HepG2 (cell line): Measurements from ENCODE around the gene PLEKHN1. TPM values are rescaled to one million over a fixed set of nuclear protein-coding genes. Genes with fewer than 3 reads are reported as not detected.

Experiments used
- ATF7 ChIP-seq, 2 experiments: fragments of 450-650 bp in 1 of 2; sonication (generic) in 1 of 2; formaldehyde crosslinking in 1 of 2; IDR thresholded peaks; 2 replicates each; pipeline versions ENCODE4 v1.4.0 to v1.6.1; 2016 to 2020; ENCODE audit warnings: antibody characterized with exemption in 1 of 2, mild to moderate bottlenecking in 1 of 2, missing genetic modification reagents in 1 of 2
- HNF4G ChIP-seq, 2 experiments: sonication (generic) in 1 of 2; formaldehyde crosslinking in 1 of 2; IDR thresholded peaks; 2 replicates each; pipeline versions ENCODE4 v1.4.0 to v1.6.1; 2011 to 2020; ENCODE audit warnings: borderline replicate concordance in 2 of 2, low read depth in 2 of 2, mild to moderate bottlenecking in 2 of 2, low read length in 1 of 2, missing genetic modification reagents in 1 of 2, moderate library complexity in 1 of 2
- MXI1 ChIP-seq: IDR thresholded peaks from 3 replicates; pipeline ENCODE4 v1.6.1; 2012; ENCODE audit warnings: low read depth, low read length, inconsistent platforms, borderline replicate concordance
- POLR2G ChIP-seq: fragments of 200-400 bp; formaldehyde crosslinking; IDR thresholded peaks from 2 replicates; pipeline ENCODE4 v1.6.1; 2018; ENCODE audit warnings: mild to moderate bottlenecking, low read depth, low read length, moderate library complexity
- RARG ChIP-seq: sonication (generic); formaldehyde crosslinking; IDR thresholded peaks from 2 replicates; pipeline ENCODE4 v1.4.0; 2020; ENCODE audit warnings: low read depth, mild to moderate bottlenecking, missing genetic modification reagents
- TBL1XR1 ChIP-seq: fragments of 150-350 bp; IDR thresholded peaks from 2 replicates; pipeline ENCODE4 v1.6.1; 2014; ENCODE audit warnings: borderline replicate concordance, low read length; ENCODE audit not compliant: partially characterized antibody
- ZC3H13 ChIP-seq: sonication (generic); formaldehyde crosslinking; IDR thresholded peaks from 2 replicates; pipeline ENCODE4 v1.8.1; 2023; ENCODE audit warnings: mild to moderate bottlenecking, missing genetic modification reagents, moderate library complexity
- ZNF263 ChIP-seq: sonication (generic); formaldehyde crosslinking; IDR thresholded peaks from 2 replicates; pipeline ENCODE4 v1.4.0; 2020; ENCODE audit warnings: missing genetic modification reagents
- ZNF546 ChIP-seq: sonication (generic); formaldehyde crosslinking; conservative IDR thresholded peaks from 2 replicates; pipeline ENCODE4 v1.8.1; 2023; ENCODE audit warnings: mild to moderate bottlenecking, missing genetic modification reagents
- ZNF781 ChIP-seq: sonication (generic); formaldehyde crosslinking; IDR thresholded peaks from 2 replicates; pipeline ENCODE4 v1.5.1; 2020; ENCODE audit warnings: borderline replicate concordance, mild to moderate bottlenecking, missing genetic modification reagents; ENCODE audit errors: not compliant biosample characterization
- polyA plus RNA-seq, 8 experiments: library from polyadenylated mRNA; depleted of rRNA in 3 of 8; stranded (reverse) in 7 of 8; unstranded in 1 of 8; fragments of >200 nt; fragmentation: Illumina TruSeq in 4 of 8; extraction: Trizol in 4 of 8; gene quantifications; 2 replicates each; pipeline versions ENCODE4 v1.2.1 to v1.2.3, GENCODE V29; 2011 to 2016; ENCODE audit warnings: low read depth in 4 of 8, missing spikeins in 1 of 8, mixed read lengths in 1 of 8; ENCODE audit not compliant: insufficient read depth in 1 of 8
- total RNA-seq, 5 experiments: library from RNA; depleted of rRNA; stranded (reverse); fragments of >200 nt; fragmentation: Illumina TruSeq; extraction: Trizol; gene quantifications; 2 replicates each; pipeline ENCODE4 v1.2.3, GENCODE V29; 2016; ENCODE audit warnings: low read depth in 1 of 5
- TF ChIP-seq, protein P1 (sequence below): IDR thresholded peaks from 2 replicates; pipeline ENCODE4 v1.6.1; 2018; ENCODE audit warnings: missing genetic modification reagents
- TF ChIP-seq, protein P2 (sequence below): sonication (generic); formaldehyde crosslinking; IDR thresholded peaks from 2 replicates; pipeline ENCODE4 v1.5.0; 2020; ENCODE audit warnings: mild to moderate bottlenecking, missing genetic modification reagents, moderate library complexity
- TF ChIP-seq, protein P3 (sequence below): sonication (generic); formaldehyde crosslinking; IDR thresholded peaks from 2 replicates; pipeline ENCODE4 v1.4.0; 2020; ENCODE audit warnings: missing genetic modification reagents, borderline replicate concordance
- TF ChIP-seq, protein P4 (sequence below): IDR thresholded peaks from 2 replicates; pipeline ENCODE4 v1.6.1; 2016; ENCODE audit warnings: control low read depth
- TF ChIP-seq, protein P5 (sequence below): IDR thresholded peaks from 2 replicates; pipeline ENCODE4 v1.6.1; 2012; ENCODE audit warnings: low read depth, low read length, improper control_type of control experiment
- TF ChIP-seq, protein P6 (sequence below): sonication (generic); formaldehyde crosslinking; IDR thresholded peaks from 2 replicates; pipeline ENCODE4 v1.4.0; 2020; ENCODE audit warnings: missing genetic modification reagents, mild to moderate bottlenecking, borderline replicate concordance

PLEKHN1 gene
- total and polyA plus RNA-seq, 2 of the 13 experiments (the other 11 are each of a cell fraction or from before 2014, with no cell fraction given), result 0.42 to 0.58 TPM

DNA sequence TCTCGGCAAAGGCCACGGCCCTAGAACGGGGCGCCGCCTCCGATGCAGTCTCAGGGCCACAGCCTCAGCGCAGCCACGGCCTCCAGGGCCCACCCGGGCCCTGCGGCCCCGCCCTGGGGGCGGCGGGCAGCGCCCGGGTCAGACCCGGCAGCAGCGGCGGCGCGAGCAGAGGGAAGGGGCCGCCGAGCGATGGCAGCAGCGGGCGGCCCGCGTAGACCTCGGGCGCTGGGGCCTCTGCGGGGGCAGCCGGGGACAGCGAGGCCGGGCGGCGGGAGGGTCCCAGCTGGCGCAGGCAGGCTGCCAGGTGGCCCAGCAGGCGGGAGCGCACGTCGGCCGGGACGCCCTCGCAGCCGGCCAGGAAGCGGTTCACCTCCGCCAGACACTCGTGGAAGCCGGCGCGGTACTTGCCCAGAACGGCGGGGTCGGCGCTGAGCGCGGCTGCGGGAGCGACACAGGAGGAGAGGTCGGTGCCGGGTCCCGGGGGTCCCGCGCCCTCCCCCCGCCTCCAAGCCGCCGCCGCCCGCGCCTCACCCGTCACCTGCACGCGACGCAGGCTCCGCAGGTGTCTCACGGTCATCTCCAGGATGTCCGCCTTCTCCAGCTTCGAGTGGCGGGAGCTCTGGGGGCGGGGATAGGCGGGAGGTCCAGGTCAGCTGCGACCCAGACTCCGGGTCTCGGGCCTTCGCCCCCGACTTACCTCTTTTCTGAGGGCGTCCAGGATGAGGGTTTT is 32.9 kb downstream of the PLEKHN1 start (continued):
- TF ChIP-seq, protein P1, sequence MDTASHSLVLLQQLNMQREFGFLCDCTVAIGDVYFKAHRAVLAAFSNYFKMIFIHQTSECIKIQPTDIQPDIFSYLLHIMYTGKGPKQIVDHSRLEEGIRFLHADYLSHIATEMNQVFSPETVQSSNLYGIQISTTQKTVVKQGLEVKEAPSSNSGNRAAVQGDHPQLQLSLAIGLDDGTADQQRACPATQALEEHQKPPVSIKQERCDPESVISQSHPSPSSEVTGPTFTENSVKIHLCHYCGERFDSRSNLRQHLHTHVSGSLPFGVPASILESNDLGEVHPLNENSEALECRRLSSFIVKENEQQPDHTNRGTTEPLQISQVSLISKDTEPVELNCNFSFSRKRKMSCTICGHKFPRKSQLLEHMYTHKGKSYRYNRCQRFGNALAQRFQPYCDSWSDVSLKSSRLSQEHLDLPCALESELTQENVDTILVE (CRISPR knock-in tag), result no peak
- TF ChIP-seq ATF7 (IDR thresholded peaks at IDR 0.05) (no peak), ATF7 (CRISPR knock-in tag; IDR thresholded peaks at IDR 0.05) (no peak), POLR2G (no peak), HNF4G (IDR thresholded peaks at IDR 0.05; ENCODE audit: borderline replicate concordance, low read depth, low read length) (no peak), HNF4G (CRISPR knock-in tag; IDR thresholded peaks at IDR 0.05; ENCODE audit: borderline replicate concordance, low read depth) (no peak), ZNF263 (CRISPR knock-in tag) (no peak), RARG (CRISPR knock-in tag) (no peak), MXI1 (no peak), ZNF546 (CRISPR knock-in tag) (no peak), TBL1XR1 (no peak), ZC3H13 (CRISPR knock-in tag) (no peak), ZNF781 (no peak)
- TF ChIP-seq, protein P2, sequence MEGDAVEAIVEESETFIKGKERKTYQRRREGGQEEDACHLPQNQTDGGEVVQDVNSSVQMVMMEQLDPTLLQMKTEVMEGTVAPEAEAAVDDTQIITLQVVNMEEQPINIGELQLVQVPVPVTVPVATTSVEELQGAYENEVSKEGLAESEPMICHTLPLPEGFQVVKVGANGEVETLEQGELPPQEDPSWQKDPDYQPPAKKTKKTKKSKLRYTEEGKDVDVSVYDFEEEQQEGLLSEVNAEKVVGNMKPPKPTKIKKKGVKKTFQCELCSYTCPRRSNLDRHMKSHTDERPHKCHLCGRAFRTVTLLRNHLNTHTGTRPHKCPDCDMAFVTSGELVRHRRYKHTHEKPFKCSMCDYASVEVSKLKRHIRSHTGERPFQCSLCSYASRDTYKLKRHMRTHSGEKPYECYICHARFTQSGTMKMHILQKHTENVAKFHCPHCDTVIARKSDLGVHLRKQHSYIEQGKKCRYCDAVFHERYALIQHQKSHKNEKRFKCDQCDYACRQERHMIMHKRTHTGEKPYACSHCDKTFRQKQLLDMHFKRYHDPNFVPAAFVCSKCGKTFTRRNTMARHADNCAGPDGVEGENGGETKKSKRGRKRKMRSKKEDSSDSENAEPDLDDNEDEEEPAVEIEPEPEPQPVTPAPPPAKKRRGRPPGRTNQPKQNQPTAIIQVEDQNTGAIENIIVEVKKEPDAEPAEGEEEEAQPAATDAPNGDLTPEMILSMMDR (CRISPR knock-in tag), result no peak; the same call in 1 of the 2 replicates
- TF ChIP-seq, protein P3, sequence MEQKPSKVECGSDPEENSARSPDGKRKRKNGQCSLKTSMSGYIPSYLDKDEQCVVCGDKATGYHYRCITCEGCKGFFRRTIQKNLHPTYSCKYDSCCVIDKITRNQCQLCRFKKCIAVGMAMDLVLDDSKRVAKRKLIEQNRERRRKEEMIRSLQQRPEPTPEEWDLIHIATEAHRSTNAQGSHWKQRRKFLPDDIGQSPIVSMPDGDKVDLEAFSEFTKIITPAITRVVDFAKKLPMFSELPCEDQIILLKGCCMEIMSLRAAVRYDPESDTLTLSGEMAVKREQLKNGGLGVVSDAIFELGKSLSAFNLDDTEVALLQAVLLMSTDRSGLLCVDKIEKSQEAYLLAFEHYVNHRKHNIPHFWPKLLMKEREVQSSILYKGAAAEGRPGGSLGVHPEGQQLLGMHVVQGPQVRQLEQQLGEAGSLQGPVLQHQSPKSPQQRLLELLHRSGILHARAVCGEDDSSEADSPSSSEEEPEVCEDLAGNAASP (CRISPR knock-in tag), result peak; percentile 39; the same call in 1 of the 2 replicates
- TF ChIP-seq, protein P4, sequence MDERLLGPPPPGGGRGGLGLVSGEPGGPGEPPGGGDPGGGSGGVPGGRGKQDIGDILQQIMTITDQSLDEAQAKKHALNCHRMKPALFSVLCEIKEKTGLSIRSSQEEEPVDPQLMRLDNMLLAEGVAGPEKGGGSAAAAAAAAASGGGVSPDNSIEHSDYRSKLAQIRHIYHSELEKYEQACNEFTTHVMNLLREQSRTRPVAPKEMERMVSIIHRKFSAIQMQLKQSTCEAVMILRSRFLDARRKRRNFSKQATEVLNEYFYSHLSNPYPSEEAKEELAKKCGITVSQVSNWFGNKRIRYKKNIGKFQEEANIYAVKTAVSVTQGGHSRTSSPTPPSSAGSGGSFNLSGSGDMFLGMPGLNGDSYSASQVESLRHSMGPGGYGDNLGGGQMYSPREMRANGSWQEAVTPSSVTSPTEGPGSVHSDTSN (CRISPR knock-in tag), result no peak
- TF ChIP-seq, protein P5, sequence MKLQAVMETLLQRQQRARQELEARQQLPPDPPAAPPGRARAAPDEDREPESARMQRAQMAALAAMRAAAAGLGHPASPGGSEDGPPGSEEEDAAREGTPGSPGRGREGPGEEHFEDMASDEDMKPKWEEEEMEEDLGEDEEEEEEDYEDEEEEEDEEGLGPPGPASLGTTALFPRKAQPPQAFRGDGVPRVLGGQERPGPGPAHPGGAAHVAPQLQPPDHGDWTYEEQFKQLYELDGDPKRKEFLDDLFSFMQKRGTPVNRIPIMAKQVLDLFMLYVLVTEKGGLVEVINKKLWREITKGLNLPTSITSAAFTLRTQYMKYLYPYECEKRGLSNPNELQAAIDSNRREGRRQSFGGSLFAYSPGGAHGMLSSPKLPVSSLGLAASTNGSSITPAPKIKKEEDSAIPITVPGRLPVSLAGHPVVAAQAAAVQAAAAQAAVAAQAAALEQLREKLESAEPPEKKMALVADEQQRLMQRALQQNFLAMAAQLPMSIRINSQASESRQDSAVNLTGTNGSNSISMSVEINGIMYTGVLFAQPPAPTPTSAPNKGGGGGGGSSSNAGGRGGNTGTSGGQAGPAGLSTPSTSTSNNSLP, result no peak
- TF ChIP-seq, protein P6, sequence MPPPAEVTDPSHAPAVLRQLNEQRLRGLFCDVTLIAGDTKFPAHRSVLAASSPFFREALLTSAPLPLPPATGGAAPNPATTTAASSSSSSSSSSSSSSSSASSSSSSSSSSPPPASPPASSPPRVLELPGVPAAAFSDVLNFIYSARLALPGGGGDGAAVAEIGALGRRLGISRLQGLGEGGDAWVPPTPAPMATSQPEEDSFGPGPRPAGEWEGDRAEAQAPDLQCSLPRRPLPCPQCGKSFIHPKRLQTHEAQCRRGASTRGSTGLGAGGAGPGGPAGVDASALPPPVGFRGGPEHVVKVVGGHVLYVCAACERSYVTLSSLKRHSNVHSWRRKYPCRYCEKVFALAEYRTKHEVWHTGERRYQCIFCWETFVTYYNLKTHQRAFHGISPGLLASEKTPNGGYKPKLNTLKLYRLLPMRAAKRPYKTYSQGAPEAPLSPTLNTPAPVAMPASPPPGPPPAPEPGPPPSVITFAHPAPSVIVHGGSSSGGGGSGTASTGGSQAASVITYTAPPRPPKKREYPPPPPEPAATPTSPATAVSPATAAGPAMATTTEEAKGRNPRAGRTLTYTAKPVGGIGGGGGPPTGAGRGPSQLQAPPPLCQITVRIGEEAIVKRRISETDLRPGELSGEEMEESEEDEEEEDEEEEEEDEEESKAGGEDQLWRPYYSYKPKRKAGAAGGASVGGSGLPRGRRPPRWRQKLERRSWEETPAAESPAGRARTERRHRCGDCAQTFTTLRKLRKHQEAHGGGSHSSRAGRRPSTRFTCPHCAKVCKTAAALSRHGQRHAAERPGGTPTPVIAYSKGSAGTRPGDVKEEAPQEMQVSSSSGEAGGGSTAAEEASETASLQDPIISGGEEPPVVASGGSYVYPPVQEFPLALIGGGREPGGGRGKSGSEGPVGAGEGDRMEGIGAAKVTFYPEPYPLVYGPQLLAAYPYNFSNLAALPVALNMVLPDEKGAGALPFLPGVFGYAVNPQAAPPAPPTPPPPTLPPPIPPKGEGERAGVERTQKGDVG (CRISPR knock-in tag), result no peak
